Activated CD4-positive, CD25-positive, alpha-beta regulatory T cell treated with anti-CD3 and anti-CD28 coated beads, Interleukin-2, amount 50 U/mL, for 72 hours (primary cell): Measurements from ENCODE around the gene SH3BP5.

Experiments
- DNase-seq: peaks from one replicate; pipeline ENCODE4 v3.0.0; 2021

Gene SH3BP5

DNA sequence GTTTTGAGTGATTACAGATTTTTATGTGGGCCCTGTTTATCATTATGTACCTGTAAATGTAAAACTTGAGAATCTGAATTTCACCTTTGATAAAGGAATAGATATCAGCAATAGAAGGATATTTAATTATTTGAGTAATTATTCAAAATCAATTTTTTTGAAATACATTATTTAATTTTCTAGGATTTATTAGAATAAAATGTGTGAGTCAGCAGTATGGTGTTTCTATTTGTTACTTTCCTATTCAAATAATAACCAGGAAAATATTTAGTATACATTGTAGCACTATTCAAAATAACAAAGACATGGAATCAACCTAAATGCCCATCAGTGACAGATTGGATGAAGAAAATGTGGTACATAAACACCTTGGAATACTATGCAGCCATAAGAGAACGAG is 104.2 kb downstream of the SH3BP5 start:
- DNase-seq: no peak

- DNase-seq: no peak
Observed at GRCh38 chr3:15223685-15224572, 108.5 kb downstream of the SH3BP5 start.

DNA sequence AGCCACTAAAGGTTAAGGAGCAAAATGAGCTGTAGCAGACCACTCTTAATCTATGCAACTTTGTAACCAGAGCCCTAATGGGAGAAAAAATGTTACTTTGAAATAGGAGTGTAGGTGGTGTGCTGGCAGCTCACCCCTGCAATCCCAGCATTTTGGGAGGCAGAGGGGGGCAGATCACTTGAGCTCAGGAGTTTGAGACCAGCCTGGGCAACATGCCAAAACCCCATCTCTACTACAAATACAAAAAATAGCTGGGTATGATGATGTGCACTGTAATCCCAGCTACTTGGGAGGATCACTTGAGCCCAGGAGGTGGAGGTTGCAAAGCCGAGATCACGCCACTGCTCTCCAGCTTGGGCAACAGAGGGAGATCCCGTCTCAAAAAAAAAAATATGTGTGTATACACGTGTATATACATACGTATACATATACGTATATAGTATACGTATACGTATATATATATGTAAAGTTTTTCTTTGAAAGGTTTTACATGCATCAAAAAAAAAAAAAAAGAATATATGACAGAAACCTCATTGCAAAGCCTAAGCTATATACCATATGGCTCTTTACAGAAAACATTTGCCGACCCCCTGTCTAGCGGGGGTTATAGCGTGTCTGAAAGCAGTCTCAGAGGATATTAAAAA is 110.7 kb downstream of the SH3BP5 start:
- DNase-seq: no peak

DNA sequence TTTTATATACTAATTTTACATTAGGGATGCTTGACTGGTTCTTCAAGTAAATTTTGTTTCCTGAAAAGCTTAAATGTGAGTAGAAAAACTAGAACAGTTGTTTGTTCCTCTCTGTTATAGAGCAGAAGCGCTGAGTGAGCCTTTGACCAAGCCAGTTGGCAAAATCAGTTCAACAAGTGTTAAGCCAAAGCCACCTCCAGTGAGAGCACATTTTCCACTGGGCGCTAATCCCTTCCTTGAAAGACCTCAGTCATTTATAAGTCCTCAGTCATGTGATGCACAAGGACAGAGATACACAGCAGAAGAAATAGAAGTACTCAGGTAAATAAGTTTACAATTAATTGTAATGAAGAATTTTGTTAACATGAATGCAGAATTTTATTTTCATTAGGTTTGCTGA is 111.7 kb downstream of the SH3BP5 start:
- no peak for DNase-seq

GRCh38 chr3:15220056-15220455 is 112.3 kb downstream of the SH3BP5 start:
- no peak for DNase-seq

GRCh38 chr3:15218689-15219088 is 113.7 kb downstream of the SH3BP5 start:
- DNase-seq: no peak

- no peak for DNase-seq
Observed at GRCh38 chr3:15217841-15218267, 114.5 kb downstream of the SH3BP5 start.

GRCh38 chr3:15217011-15217671 is 115.2 kb downstream of the SH3BP5 start:
- DNase-seq: no peak

DNA sequence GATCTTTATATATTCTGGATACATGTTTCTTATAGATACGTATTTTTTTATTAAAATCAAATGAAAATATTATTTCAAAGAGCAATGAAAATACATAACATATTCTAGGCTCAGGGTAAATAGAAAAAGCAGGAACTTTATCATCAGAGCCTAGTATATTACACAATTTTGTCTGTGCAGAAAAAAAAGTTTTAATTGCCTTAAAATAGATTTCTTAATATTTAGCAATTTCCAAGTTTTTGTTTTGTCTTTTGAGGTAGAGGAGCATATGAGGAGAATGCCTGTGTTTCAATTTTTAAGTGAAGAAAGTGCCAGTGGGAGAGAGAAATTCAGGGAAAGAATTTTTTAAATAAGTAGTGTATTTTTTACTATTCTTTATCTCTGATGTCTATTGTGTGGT is 115.9 kb downstream of the SH3BP5 start:
- DNase-seq: no peak

DNA sequence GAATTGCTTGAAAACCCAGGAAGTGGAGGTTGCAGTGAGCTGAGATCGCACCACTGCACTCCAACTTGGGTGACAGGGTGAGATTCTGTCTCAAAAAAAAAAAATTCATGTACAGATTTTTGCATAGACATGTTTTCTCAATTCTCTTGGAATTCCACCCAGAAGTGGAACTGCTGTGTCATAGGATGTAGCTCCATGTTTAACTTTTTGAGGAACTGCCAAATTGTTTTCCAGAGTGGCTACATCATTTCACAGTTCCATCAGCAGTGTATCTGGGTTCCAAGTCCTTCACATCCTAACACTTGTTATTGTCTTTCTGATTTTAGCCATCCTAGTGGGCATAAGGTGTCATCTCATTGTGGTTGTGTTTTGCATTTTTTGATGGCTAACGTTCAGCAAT is 116.4 kb downstream of the SH3BP5 start:
- no peak for DNase-seq

- DNase-seq: no peak
Observed at GRCh38 chr3:15214758-15215157, 117.6 kb downstream of the SH3BP5 start.

- DNase-seq: no peak
Observed at GRCh38 chr3:15211937-15212336, 120.4 kb downstream of the SH3BP5 start.

- no peak for DNase-seq
Observed at GRCh38 chr3:15207836-15208504, 124.4 kb downstream of the SH3BP5 start.

GRCh38 chr3:15206662-15207576 is 125.5 kb downstream of the SH3BP5 start:
- no peak for DNase-seq

- peak; percentile 97 for DNase-seq
Observed at GRCh38 chr3:15205934-15206661, 126.3 kb downstream of the SH3BP5 start, which contains the start of gene CAPN7. Gene CAPN7, plus strand, starts transcription at chr3:15206246. Its CDS starts 250 bp downstream, at chr3:15206496.

DNA sequence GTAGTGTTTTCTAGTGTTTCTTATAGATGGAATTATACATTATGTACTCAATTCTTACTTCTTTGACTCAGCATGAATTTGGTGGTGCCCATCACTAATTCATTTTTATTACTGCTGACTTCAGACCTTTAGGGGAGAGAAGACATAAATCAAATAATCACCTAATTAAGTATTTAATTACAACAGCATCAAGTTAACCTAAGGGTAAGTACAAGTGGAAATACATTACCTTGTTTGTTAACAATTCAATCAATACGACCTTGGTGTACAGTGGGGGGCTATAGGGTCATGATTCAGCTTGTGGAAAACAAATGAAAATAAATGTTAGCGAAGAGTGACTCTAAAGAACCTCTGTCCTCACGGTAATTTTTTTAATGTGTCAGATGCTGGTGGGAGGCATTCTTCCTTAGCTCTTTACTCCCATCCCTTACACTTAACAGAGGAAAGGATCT is 126.9 kb downstream of the SH3BP5 start:
- DNase-seq: no peak
